ENCODE results near the gene PLRG1. TPM values are rescaled to one million over a fixed set of nuclear protein-coding genes. Genes with fewer than 3 reads are reported as not detected.

The PLRG1 gene
- total RNA-seq, 3 donors from 2014 or later (not counting 1 experiment from before 2014, with no cell fraction given), result 46.1 to 62.3 (median 54.6) TPM

GRCh38 chr4:154566639-154567204 is 16.5 kb upstream of the PLRG1 start:
- H3K36me3 Mint-ChIP-seq, result no peaks in the 10 kb centered on the region
- H3K4me1 Mint-ChIP-seq, result no peaks in the 10 kb centered on the region
- Histone ChIP-seq H3K27me3 (ENCODE audit: control insufficient read depth, insufficient read depth, low read length) (peaks cover 2% of the 10 kb centered on the region), H3K4me3 (ENCODE audit: low read length) (no peak overlapping the region), H3K4me1 (ENCODE audit: control insufficient read depth, insufficient read depth, low read length) (no peaks in the 10 kb centered on the region), H3K36me3 (ENCODE audit: control insufficient read depth, insufficient read depth, low read length) (no peaks in the 10 kb centered on the region), H3K9me3 (ENCODE audit: control insufficient read depth, insufficient read depth, low read length) (no peaks in the 10 kb centered on the region), H3K27ac (ENCODE audit: low read length) (no peak overlapping the region)
- WGBS (ENCODE audit: insufficient coverage), result 73% methylated on average over 5 of the region's 5 CpGs
- no peak overlapping the region for H3K27ac Mint-ChIP-seq
- no peak overlapping the region for H3K4me3 Mint-ChIP-seq
- ATAC-seq, result no peak
- peaks cover 3% of the 10 kb centered on the region in 2 donors for H3K27me3 Mint-ChIP-seq (ENCODE audit: low read depth in 2 of 2)
- DNase-seq, result no peak
- TF ChIP-seq CTCF (IDR thresholded peaks at IDR 0.05), result no peak
- intact Hi-C loops (cut with micrococcal nuclease), result no loop called here
- no peaks in the 10 kb centered on the region for H3K9me3 Mint-ChIP-seq

- 92% methylated on average over 6 of the region's 6 CpGs for WGBS (ENCODE audit: insufficient coverage)
- peaks cover 2% of the 10 kb centered on the region for H3K27me3 ChIP-seq (ENCODE audit: control insufficient read depth, insufficient read depth, low read length)
- no peak overlapping the region for H3K27ac Mint-ChIP-seq
These were observed 15.5 kb upstream of the PLRG1 start for GRCh38 chr4:154565704-154566103.

GRCh38 chr4:154564311-154564710 is 14.1 kb upstream of the PLRG1 start:
- H3K27me3 Mint-ChIP-seq (ENCODE audit: low read depth in 2 of 2), result peaks cover 0 to 14% of the 10 kb centered on the region in 2 donors
- H3K4me3 Mint-ChIP-seq, result no peak overlapping the region
- H3K36me3 ChIP-seq (ENCODE audit: control insufficient read depth, insufficient read depth, low read length), result no peaks in the 10 kb centered on the region
- no peaks in the 10 kb centered on the region for H3K4me1 ChIP-seq (ENCODE audit: control insufficient read depth, insufficient read depth, low read length)
- no peak for TF ChIP-seq CTCF (IDR thresholded peaks at IDR 0.05)
- H3K36me3 Mint-ChIP-seq, result no peaks in the 10 kb centered on the region
- H3K9me3 ChIP-seq (ENCODE audit: control insufficient read depth, insufficient read depth, low read length), result no peaks in the 10 kb centered on the region
- WGBS (ENCODE audit: insufficient coverage), result no CpG with 5 or more reads among the region's 1 CpG
- ATAC-seq, result no peak
- no peak overlapping the region for H3K27ac ChIP-seq (ENCODE audit: low read length)
- intact Hi-C loops (cut with micrococcal nuclease), result no loop called here
- H3K27ac Mint-ChIP-seq, result no peak overlapping the region
- no peak overlapping the region for H3K4me3 ChIP-seq (ENCODE audit: low read length)
- no peaks in the 10 kb centered on the region for H3K9me3 Mint-ChIP-seq
- peaks cover 2% of the 10 kb centered on the region for H3K27me3 ChIP-seq (ENCODE audit: control insufficient read depth, insufficient read depth, low read length)
- H3K4me1 Mint-ChIP-seq, result no peaks in the 10 kb centered on the region
- DNase-seq, result no peak

More at GRCh38 chr4:154565704-154566103, 15.5 kb upstream of the PLRG1 start:
- intact Hi-C loops (cut with micrococcal nuclease), result no loop called here
- Mint-ChIP-seq H3K27me3 (ENCODE audit: low read depth in 2 of 2) (peaks cover 0 to under 1% of the 10 kb centered on the region in 2 donors), H3K4me3 (no peak overlapping the region), H3K36me3 (no peaks in the 10 kb centered on the region), H3K4me1 (no peaks in the 10 kb centered on the region), H3K9me3 (no peaks in the 10 kb centered on the region)
- no peak for ATAC-seq
- Histone ChIP-seq H3K4me1 (ENCODE audit: control insufficient read depth, insufficient read depth, low read length) (no peaks in the 10 kb centered on the region), H3K9me3 (ENCODE audit: control insufficient read depth, insufficient read depth, low read length) (no peaks in the 10 kb centered on the region), H3K36me3 (ENCODE audit: control insufficient read depth, insufficient read depth, low read length) (no peaks in the 10 kb centered on the region), H3K4me3 (ENCODE audit: low read length) (no peak overlapping the region), H3K27ac (ENCODE audit: low read length) (no peak overlapping the region)
- TF ChIP-seq CTCF (IDR thresholded peaks at IDR 0.05), result no peak
- DNase-seq, result no peak

GRCh38 chr4:154562697-154563254 is 12.6 kb upstream of the PLRG1 start, which contains the start of gene FGB:
Gene FGB (plus strand): TSS chr4:154563011. CDS start chr4:154563019, 8 bp downstream.
- no peak within 1 kb of the TSS for H3K4me3 Mint-ChIP-seq
- no peaks in the 10 kb centered on the region for H3K36me3 Mint-ChIP-seq
- Histone ChIP-seq H3K4me1 (ENCODE audit: control insufficient read depth, insufficient read depth, low read length) (no peaks in the 10 kb centered on the region), H3K27me3 (ENCODE audit: control insufficient read depth, insufficient read depth, low read length) (peaks cover 2% of the 10 kb centered on the region), H3K4me3 (ENCODE audit: low read length) (no peak within 1 kb of the TSS), H3K27ac (ENCODE audit: low read length) (no peak within 1 kb of the TSS), H3K36me3 (ENCODE audit: control insufficient read depth, insufficient read depth, low read length) (no peaks in the 10 kb centered on the region), H3K9me3 (ENCODE audit: control insufficient read depth, insufficient read depth, low read length) (no peaks in the 10 kb centered on the region)
- H3K4me1 Mint-ChIP-seq, result no peaks in the 10 kb centered on the region
- WGBS (ENCODE audit: insufficient coverage), result no CpG with 5 or more reads among the region's 2 CpGs
- TF ChIP-seq CTCF (IDR thresholded peaks at IDR 0.05), result no peak
- intact Hi-C loops (cut with micrococcal nuclease), result no loop called here
- no peak within 1 kb of the TSS for H3K27ac Mint-ChIP-seq
- H3K27me3 Mint-ChIP-seq (ENCODE audit: low read depth in 2 of 2), result peaks cover 3 to 17% of the 10 kb centered on the region in 2 donors
- ATAC-seq, result no peak
- no peaks in the 10 kb centered on the region for H3K9me3 Mint-ChIP-seq
- no peak for DNase-seq

All from natural killer cell (primary cell).